GM12873 (cell line): ENCODE data around the gene MDGA2.

Source experiments
- CTCF ChIP-seq: IDR thresholded peaks from 2 replicates; pipeline ENCODE4 v1.5.1; 2012; ENCODE audit warnings: low read depth, mild to moderate bottlenecking, moderate library complexity, low read length, control low read depth; ENCODE audit not compliant: insufficient read depth; ENCODE audit errors: missing control alignments

MDGA2 gene

GRCh38 chr14:47189911-47190484 lies 485.4 kb downstream of the MDGA2 start:
- TF ChIP-seq CTCF = no peak

DNA sequence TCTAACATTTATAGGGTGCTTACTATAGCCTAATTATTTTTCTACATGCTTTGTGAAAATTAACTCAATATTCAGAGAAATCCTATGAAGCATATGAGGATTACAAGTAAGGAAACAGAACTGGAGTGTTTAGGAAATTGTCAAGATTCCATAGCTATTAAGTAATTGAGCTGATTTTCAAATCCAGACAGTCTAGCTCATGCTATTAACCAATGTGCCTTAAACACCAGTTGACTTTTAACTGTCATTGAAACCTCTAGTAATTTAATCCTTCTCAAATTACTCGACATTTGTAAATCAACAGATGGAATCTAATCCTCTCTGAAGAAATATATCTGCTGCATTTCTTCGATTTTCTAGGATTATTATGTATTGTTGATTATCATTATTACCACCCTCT lies 488.9 kb downstream of the MDGA2 start:
- no peak for TF ChIP-seq CTCF

- TF ChIP-seq CTCF = no peak
Observed at GRCh38 chr14:47179906-47180305, 495.5 kb downstream of the MDGA2 start.

DNA sequence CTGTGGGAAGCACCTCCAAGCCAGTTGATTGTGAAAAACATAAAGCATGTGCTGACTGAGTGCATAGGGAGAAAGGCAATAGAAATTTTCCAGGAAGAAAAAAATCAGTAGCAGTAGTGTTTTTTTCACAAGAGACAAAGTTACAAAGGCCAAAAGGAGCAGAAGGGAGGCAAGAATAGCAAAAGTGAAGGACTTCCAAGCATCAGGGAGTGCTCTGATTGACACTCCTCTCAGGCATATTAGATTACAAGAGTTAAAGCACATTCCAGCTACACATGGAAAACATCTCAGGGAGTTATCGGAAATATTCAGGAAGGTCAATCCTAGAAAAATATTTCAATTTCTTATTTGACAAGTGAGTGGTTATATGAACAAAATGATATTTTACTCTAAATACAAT lies 508.0 kb downstream of the MDGA2 start:
- TF ChIP-seq CTCF = no peak

DNA sequence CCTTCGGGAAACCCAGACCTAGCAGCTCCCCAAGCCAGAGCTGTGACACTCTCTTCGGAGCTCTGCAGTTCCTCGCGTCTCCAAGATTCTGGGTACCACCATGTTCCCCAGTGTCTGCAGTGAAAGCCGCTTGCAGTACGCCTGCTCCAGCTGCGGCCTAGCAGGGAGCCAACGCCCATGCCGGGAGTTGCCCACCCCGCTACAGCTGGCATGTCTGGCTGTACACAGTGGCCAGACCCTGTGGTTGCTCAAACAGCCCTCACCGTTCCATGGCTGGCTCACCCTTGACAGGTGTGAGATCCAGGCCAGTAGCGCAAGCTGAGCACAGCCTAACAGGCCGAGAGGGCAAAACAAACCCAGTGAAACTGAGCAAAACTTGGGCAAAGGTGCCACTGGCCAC lies 520.0 kb downstream of the MDGA2 start:
- no peak for TF ChIP-seq CTCF

DNA sequence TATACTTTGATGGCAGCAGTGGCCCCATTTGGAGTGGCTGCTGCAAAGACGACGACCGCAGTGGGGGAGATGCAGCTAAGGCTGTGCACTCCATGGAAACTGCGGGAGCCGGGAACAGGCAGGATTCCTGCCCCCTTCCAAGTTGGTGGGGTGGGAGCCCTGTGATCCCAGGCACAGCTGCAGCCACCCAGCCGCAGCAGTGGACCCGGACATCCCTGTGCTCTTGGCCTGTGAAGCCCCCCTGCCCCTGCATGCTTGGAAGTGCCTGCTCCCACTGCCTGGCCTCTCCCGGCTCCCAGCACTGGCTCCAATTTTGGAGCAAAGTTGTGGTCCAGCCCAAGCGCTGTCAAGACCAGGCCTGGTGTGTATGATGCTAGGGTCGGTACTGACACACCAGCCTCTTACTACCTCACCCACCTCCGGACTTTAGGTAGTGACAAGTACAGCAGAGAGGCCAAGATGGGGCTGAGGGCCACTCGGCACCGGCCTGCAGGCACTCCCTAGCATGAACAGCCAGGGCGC lies 521.1 kb downstream of the MDGA2 start:
- no peak for TF ChIP-seq CTCF

DNA sequence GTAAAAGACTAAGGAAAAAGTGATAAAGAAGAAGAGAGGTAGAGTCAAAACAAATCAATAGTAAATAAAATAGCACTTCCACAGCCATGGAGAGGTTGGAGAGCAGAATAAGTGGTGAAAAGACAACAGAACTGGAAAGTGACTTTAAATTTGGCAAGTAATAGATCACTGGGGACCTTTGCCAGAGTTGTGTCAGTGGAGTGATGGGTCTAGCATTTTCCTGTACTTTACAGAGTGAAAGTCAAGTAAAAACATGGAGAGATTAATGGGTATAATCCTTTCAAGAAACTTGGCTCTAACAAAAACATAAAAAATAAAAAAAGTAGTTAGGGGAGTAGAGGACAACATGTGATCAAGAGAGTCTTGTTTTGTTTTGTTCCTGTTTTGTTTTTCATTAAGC lies 521.7 kb downstream of the MDGA2 start:
- TF ChIP-seq CTCF = no peak
